HG03521 (cell line): ENCODE data around the gene KRT3.
"Not testable (repeated sequence)": the region's sequence is repeated elsewhere in the genome, so short reads cannot be mapped to it uniquely, and the experiment has no call there.

Experiments used
- ATAC-seq: cut with Tn5 transposase; IDR thresholded peaks from one replicate; pipeline ENCODE4 v1.9.1; 2021; ENCODE audit warnings: mild to moderate bottlenecking, moderate library complexity; ENCODE audit not compliant: unreplicated experiment

The KRT3 gene

GRCh38 chr12:52798671-52799504 lies 3.0 kb upstream of the KRT3 start:
- ATAC-seq, result no peak

- no peak for ATAC-seq
Observed at GRCh38 chr12:52798003-52798670, 2.2 kb upstream of the KRT3 start.

GRCh38 chr12:52797529-52797894 lies 1.6 kb upstream of the KRT3 start:
- ATAC-seq, result no peak

GRCh38 chr12:52796839-52797528 lies 1.1 kb upstream of the KRT3 start:
- no peak for ATAC-seq

- ATAC-seq, result no peak
Observed at GRCh38 chr12:52796429-52796794, 495 bp upstream of the KRT3 start.

- not testable (repeated sequence) for ATAC-seq
Observed at GRCh38 chr12:52795332-52795674, 614 bp downstream of the KRT3 start.

- ATAC-seq, result no peak
Observed at GRCh38 chr12:52794479-52795331, 1.2 kb downstream of the KRT3 start.

GRCh38 chr12:52792185-52793029 lies 3.5 kb downstream of the KRT3 start:
- no peak for ATAC-seq

- no peak for ATAC-seq
Observed at GRCh38 chr12:52791271-52792184, 4.4 kb downstream of the KRT3 start.

GRCh38 chr12:52790427-52791270 lies 5.3 kb downstream of the KRT3 start:
- no peak for ATAC-seq

- no peak for ATAC-seq
Observed at GRCh38 chr12:52789637-52790426, 6.1 kb downstream of the KRT3 start.

- no peak for ATAC-seq
Observed at GRCh38 chr12:52788876-52789636, 6.9 kb downstream of the KRT3 start.

GRCh38 chr12:52788192-52788875 lies 7.6 kb downstream of the KRT3 start:
- ATAC-seq, result no peak

GRCh38 chr12:52787324-52788191 lies 8.4 kb downstream of the KRT3 start:
- no peak for ATAC-seq

- no peak for ATAC-seq
Observed at GRCh38 chr12:52784909-52785308, 11.0 kb downstream of the KRT3 start.
